ENCODE results near the gene RRM1. TPM values are rescaled to one million over a fixed set of nuclear protein-coding genes. Genes with fewer than 3 reads are reported as not detected.
"Not testable (repeated sequence)": the region's sequence is repeated elsewhere in the genome, so short reads cannot be mapped to it uniquely, and the experiment has no call there.

RRM1 gene
- total and polyA plus RNA-seq, 2 of the 13 experiments (the other 11 are each of a cell fraction or from before 2014, with no cell fraction given), result 17.3 to 108 TPM

DNA sequence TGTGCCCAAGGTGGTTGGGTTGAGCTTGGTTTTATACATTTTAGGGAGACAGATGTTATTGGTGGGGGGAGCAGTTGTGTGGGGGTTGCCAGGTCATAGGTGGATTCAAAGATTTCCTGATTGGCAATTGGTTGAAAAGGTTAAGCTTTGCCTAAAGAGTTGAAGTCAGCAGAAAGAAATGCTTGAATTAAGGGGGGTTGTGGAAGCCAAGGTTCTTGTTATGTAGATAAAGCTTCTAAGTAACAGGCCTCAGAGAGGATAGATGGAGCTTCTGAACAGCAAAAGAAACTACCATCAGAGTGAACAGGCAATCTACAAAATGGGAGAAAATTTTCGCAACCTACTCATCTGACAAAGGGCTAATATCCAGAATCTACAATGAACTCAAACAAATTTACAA is 64.2 kb downstream of the RRM1 start:
- DNase-seq (ENCODE audit: low spot score); ATAC-seq; H3K36me3 ChIP-seq (replicated peaks in 1 of 2; ENCODE audit: control insufficient read depth in 1 of 2, insufficient read depth in 2 of 2, low read length in 2 of 2); POLR2A ChIA-PET; CTCF ChIA-PET (ENCODE audit: low intra/inter-chr PET ratio, low total read pairs); H3K9ac ChIP-seq (ENCODE audit: insufficient read depth, low read depth, low read length); H3K27ac ChIP-seq (ENCODE audit: extremely low read length, insufficient read depth, low read length); BruUV-seq (replicated peaks); in situ Hi-C loops (cut with HindIII; ENCODE audit: extremely low pct_ligation_motif_present, low pct_unique_long_range_greater_than_20kb); intact Hi-C loops (cut with micrococcal nuclease; ENCODE audit: unreplicated experiment); H3K79me2 ChIP-seq (ENCODE audit: insufficient read depth, low read length); H3K27me3 ChIP-seq (ENCODE audit: control insufficient read depth in 1 of 2, insufficient read depth in 2 of 2, low read length in 2 of 2); H3K4me2 ChIP-seq (ENCODE audit: low read depth, low read length); H3K4me3 ChIP-seq (replicated peaks in 1 of 3; ENCODE audit: insufficient read depth in 1 of 3, low read depth in 2 of 3, low read length in 3 of 3); H2AFZ ChIP-seq (ENCODE audit: low read length); FAIRE-seq; H3K4me1 ChIP-seq (ENCODE audit: insufficient read depth, low read length); H3K9me3 ChIP-seq (ENCODE audit: low read length); H4K20me1 ChIP-seq (ENCODE audit: insufficient read depth, low read length): not testable (repeated sequence)
- WGBS (ENCODE audit: low lambda C conversion rate), result 50% methylated on average over 1 of the region's 1 CpG

DNA sequence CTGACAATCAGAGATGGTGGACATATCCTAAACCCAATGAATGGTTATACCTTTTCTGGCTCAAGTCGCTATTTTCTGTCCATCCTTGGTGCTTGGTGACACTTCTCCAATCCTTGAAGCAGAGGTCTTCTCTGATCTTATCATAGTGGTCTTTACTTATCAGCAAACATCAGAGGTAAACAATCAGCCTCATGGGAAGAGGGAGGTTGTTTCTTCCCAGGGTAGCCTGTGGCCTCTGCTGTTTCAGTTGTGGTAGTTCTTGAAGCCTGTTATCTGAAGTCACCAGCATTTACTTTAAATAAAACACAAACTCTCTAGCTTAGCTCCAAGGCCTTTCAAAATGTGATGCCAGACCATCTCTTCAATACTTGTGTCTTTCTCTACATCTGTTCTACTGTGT is 66.7 kb downstream of the RRM1 start:
- no peak for TF ChIP-seq MZF1 (CRISPR knock-in tag; IDR thresholded peaks at IDR 0.05; ENCODE audit: borderline replicate concordance)
- no peak for TF ChIP-seq RBM39 (IDR thresholded peaks at IDR 0.05; ENCODE audit: low read depth, low read length, poor library complexity, severe bottlenecking)
- no peak for TF ChIP-seq POLR2A (IDR thresholded peaks at IDR 0.05; ENCODE audit: insufficient read depth in 1 of 2, low read depth in 2 of 2, low read length in 2 of 2)
- TF ChIP-seq NR2F2 (IDR thresholded peaks at IDR 0.05; ENCODE audit: borderline replicate concordance, low read depth), result no peak
- TF ChIP-seq, protein P1, sequence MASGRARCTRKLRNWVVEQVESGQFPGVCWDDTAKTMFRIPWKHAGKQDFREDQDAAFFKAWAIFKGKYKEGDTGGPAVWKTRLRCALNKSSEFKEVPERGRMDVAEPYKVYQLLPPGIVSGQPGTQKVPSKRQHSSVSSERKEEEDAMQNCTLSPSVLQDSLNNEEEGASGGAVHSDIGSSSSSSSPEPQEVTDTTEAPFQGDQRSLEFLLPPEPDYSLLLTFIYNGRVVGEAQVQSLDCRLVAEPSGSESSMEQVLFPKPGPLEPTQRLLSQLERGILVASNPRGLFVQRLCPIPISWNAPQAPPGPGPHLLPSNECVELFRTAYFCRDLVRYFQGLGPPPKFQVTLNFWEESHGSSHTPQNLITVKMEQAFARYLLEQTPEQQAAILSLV (CRISPR knock-in tag; IDR thresholded peaks at IDR 0.05; ENCODE audit: borderline replicate concordance), result no peak
- no peak for TF ChIP-seq ZFP41 (CRISPR knock-in tag; IDR thresholded peaks at IDR 0.05; ENCODE audit: borderline replicate concordance)
- no peak for TF ChIP-seq ZNF577 (CRISPR knock-in tag; IDR thresholded peaks at IDR 0.05; ENCODE audit: borderline replicate concordance, low read depth)
- no peak for TF ChIP-seq MIER3 (CRISPR knock-in tag; IDR thresholded peaks at IDR 0.05; ENCODE audit: borderline replicate concordance)
- no peak for TF ChIP-seq MAZ (IDR thresholded peaks at IDR 0.05; ENCODE audit: borderline replicate concordance, low read depth, low read length)
- TF ChIP-seq MAZ (CRISPR knock-in tag; IDR thresholded peaks at IDR 0.05; ENCODE audit: low read depth), result no peak
- TF ChIP-seq HNF4G (IDR thresholded peaks at IDR 0.05; ENCODE audit: borderline replicate concordance, low read depth, low read length), result no peak
- no peak for TF ChIP-seq HNF4G (CRISPR knock-in tag; IDR thresholded peaks at IDR 0.05; ENCODE audit: borderline replicate concordance, low read depth)
- TF ChIP-seq RFXANK (CRISPR knock-in tag; IDR thresholded peaks at IDR 0.05), result no peak
- Histone ChIP-seq H3K4me1 (ENCODE audit: insufficient read depth, low read length) (no peaks in the 10 kb centered on the region), H3K4me2 (ENCODE audit: low read depth, low read length) (no peak overlapping the region), H4K20me1 (ENCODE audit: insufficient read depth, low read length) (no peaks in the 10 kb centered on the region), H2AFZ (ENCODE audit: low read length) (no peak overlapping the region), H3K36me3 (replicated peaks in 1 of 2; ENCODE audit: control insufficient read depth in 1 of 2, insufficient read depth in 2 of 2, low read length in 2 of 2) (no peaks in the 10 kb centered on the region), H3K9ac (ENCODE audit: insufficient read depth, low read depth, low read length) (no peak overlapping the region), H3K27me3 (ENCODE audit: control insufficient read depth in 1 of 2, insufficient read depth in 2 of 2, low read length in 2 of 2) (peaks cover 0 to 12% of the 10 kb centered on the region in 2 experiments; a peak in 2 of 5 replicates), H3K4me3 (replicated peaks in 1 of 3; ENCODE audit: insufficient read depth in 1 of 3, low read depth in 2 of 3, low read length in 3 of 3) (no peak overlapping the region), H3K27ac (ENCODE audit: extremely low read length, insufficient read depth, low read length) (no peak overlapping the region), H3K79me2 (ENCODE audit: insufficient read depth, low read length) (no peaks in the 10 kb centered on the region), H3K9me3 (ENCODE audit: low read length) (no peaks in the 10 kb centered on the region)
- CTCF ChIA-PET (ENCODE audit: low intra/inter-chr PET ratio, low total read pairs), result no interaction called here
- WGBS (ENCODE audit: low lambda C conversion rate), result 0% methylated on average over 1 of the region's 1 CpG
- in situ Hi-C loops (cut with HindIII; ENCODE audit: extremely low pct_ligation_motif_present, low pct_unique_long_range_greater_than_20kb) (no loop called here), intact Hi-C loops (cut with micrococcal nuclease; ENCODE audit: unreplicated experiment) (no loop called here)
- POLR2A ChIA-PET, result no interaction called here
- no peak for ATAC-seq
- BruUV-seq (replicated peaks), result no TSS peak
- no peak for FAIRE-seq
- DNase-seq (ENCODE audit: low spot score), result no peak

Data from HepG2 (cell line).